Coronary artery (tissue), 2 donors: ENCODE measurements around the gene LCN2.

Source experiments
- DNase-seq: peaks from one replicate; pipeline ENCODE4 v3.0.0-alpha.2; 2017; ENCODE audit warnings: low spot score
- H3K27ac ChIP-seq, 2 donors: fragments of 200-600 bp; sonication (generic); one replicate each; pipeline ENCODE4 v1.5.1; 2016 to 2019
- H3K4me3 ChIP-seq: fragments of 200-600 bp; sonication (generic); 2 replicates; pipeline ENCODE4 v1.5.1; 2016; ENCODE audit warnings: mild to moderate bottlenecking, moderate library complexity
- CTCF ChIP-seq: fragments of 200-600 bp; sonication (generic); IDR thresholded peaks from one replicate; pipeline ENCODE4 v1.5.1; 2019; ENCODE audit warnings: antibody characterized with exemption

The LCN2 gene

GRCh38 chr9:128161215-128161902 lies 12.1 kb downstream of the LCN2 start:
- TF ChIP-seq CTCF = no peak
- Histone ChIP-seq H3K4me3 (peak overlapping the region; percentile 85), H3K27ac (peak overlapping the region in 1 of 2 donors; percentile 37)
- no peak for DNase-seq

- no peak overlapping the region for H3K4me3 ChIP-seq
- peak overlapping the region in 1 of 2 donors; percentile 37 for H3K27ac ChIP-seq
- peak; percentile 84 for DNase-seq
- no peak for TF ChIP-seq CTCF
Observed at GRCh38 chr9:128162215-128163026, 13.2 kb downstream of the LCN2 start.

- no peak overlapping the region for H3K4me3 ChIP-seq
- H3K27ac ChIP-seq = no peak overlapping the region
- no peak for DNase-seq
- TF ChIP-seq CTCF = no peak
Observed at GRCh38 chr9:128163027-128163515, 13.8 kb downstream of the LCN2 start.

GRCh38 chr9:128163523-128164306 lies 14.5 kb downstream of the LCN2 start:
- no peak for DNase-seq
- TF ChIP-seq CTCF = no peak
- H3K4me3 ChIP-seq = no peak overlapping the region
- H3K27ac ChIP-seq = no peak overlapping the region

- H3K4me3 ChIP-seq = no peak overlapping the region
- no peak for TF ChIP-seq CTCF
- H3K27ac ChIP-seq = no peak overlapping the region
- no peak for DNase-seq
Observed at GRCh38 chr9:128164307-128164885, 15.1 kb downstream of the LCN2 start.

- no peak for DNase-seq
- Histone ChIP-seq H3K27ac (no peak overlapping the region), H3K4me3 (no peak overlapping the region)
- TF ChIP-seq CTCF = no peak
Observed at GRCh38 chr9:128166169-128166568, 16.9 kb downstream of the LCN2 start.
